ENCODE data around the gene EPHA3. TPM values are rescaled to one million over a fixed set of nuclear protein-coding genes. Genes with fewer than 3 reads are reported as not detected.

Gene EPHA3
- polyA plus RNA-seq, 2 of the 4 experiments (the other 2 are of a cell fraction): not detected

DNA sequence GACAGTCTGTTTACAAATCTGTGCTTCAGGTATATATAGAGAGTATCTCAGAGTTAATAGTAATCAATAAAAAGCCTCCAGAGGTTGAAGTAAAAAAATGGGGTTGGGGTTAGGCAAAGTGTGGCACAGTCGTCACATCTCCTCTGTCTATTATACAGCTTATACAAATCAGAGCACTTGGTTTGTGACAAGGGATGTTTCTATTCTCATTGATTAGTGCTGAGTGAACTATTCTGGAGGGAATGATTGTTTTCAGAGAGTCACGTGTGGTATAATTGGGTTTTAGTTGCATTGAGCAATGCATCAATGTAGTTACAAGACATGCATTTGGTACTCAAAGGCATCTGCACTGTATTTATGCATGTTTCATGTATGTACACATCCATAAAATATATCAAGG is 172.9 kb downstream of the EPHA3 start:
- ChIA-PET POLR2A (no interaction called here), CTCF (interaction anchor here (1.7 kb wide), 1 partner anchor 13 kb away, joined by 3 read pairs; no protein-coding TSS in a partner anchor)
- no peak for TF ChIP-seq FOSB (CRISPR knock-in tag; IDR thresholded peaks at IDR 0.05)
- no peak for TF ChIP-seq E2F6 (IDR thresholded peaks at IDR 0.05; ENCODE audit: borderline replicate concordance, low read depth)
- TF ChIP-seq ZSCAN20 (CRISPR knock-in tag; IDR thresholded peaks at IDR 0.05): no peak
- TF ChIP-seq, protein P1, sequence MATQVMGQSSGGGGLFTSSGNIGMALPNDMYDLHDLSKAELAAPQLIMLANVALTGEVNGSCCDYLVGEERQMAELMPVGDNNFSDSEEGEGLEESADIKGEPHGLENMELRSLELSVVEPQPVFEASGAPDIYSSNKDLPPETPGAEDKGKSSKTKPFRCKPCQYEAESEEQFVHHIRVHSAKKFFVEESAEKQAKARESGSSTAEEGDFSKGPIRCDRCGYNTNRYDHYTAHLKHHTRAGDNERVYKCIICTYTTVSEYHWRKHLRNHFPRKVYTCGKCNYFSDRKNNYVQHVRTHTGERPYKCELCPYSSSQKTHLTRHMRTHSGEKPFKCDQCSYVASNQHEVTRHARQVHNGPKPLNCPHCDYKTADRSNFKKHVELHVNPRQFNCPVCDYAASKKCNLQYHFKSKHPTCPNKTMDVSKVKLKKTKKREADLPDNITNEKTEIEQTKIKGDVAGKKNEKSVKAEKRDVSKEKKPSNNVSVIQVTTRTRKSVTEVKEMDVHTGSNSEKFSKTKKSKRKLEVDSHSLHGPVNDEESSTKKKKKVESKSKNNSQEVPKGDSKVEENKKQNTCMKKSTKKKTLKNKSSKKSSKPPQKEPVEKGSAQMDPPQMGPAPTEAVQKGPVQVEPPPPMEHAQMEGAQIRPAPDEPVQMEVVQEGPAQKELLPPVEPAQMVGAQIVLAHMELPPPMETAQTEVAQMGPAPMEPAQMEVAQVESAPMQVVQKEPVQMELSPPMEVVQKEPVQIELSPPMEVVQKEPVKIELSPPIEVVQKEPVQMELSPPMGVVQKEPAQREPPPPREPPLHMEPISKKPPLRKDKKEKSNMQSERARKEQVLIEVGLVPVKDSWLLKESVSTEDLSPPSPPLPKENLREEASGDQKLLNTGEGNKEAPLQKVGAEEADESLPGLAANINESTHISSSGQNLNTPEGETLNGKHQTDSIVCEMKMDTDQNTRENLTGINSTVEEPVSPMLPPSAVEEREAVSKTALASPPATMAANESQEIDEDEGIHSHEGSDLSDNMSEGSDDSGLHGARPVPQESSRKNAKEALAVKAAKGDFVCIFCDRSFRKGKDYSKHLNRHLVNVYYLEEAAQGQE (IDR thresholded peaks at IDR 0.05): no peak
- no peak for TF ChIP-seq HOXB5 (CRISPR knock-in tag; IDR thresholded peaks at IDR 0.05)
- WGBS (ENCODE audit: missing lambda C conversion rate): 8% methylated on average over 2 of the region's 2 CpGs
- Histone ChIP-seq H3K9me3 (no peaks in the 10 kb centered on the region), H3K27ac (no peak overlapping the region), H3K4me3 (no peak overlapping the region), H3K4me2 (no peak overlapping the region), H3K4me1 (no peaks in the 10 kb centered on the region)
- ATAC-seq (no peak), FAIRE-seq (no peak), DNase-seq (ENCODE audit: low read depth in 1 of 2, low spot score in 1 of 2) (no peak)

DNA sequence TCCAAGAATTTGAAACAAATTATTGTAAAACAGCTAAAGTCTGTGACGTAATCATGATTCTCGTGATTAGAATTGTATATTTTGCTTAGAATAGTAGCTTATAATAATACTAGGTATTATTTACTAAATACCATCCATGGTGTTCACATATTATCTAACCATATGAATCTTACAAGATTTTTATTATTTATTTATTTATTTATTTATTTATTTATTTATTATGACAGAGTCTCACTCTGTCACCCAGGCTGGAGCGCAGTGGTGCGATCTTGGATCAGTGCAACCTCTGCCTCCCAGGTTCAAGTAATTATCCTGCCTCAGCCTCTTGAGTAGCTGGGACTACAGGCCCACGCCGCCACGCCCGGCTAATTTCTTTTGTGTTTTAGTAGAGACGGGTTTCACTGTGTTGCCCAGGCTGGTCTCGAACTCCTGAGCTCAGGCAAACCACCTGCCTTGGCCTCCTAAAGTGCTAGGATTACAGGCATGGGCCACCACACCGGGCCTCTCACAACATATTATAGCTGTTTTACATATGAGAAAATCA is 173.5 kb downstream of the EPHA3 start:
- H3K4me1 ChIP-seq: no peaks in the 10 kb centered on the region
- no peak overlapping the region for H3K27ac ChIP-seq
- DNase-seq (ENCODE audit: low read depth in 1 of 2, low spot score in 1 of 2): no peak
- no peak overlapping the region for H3K4me2 ChIP-seq
- no peak for ATAC-seq
- H3K9me3 ChIP-seq: no peaks in the 10 kb centered on the region
- TF ChIP-seq ZC3H11A (IDR thresholded peaks at IDR 0.05): peak; percentile 30
- no peak for TF ChIP-seq SMC3 (IDR thresholded peaks at IDR 0.05)
- WGBS (ENCODE audit: missing lambda C conversion rate): 30% methylated on average over 10 of the region's 11 CpGs
- no peak overlapping the region for H3K4me3 ChIP-seq
- ChIA-PET CTCF (interaction anchor here (1.7 kb wide), 1 partner anchor 14 kb away, joined by 3 read pairs; no protein-coding TSS in a partner anchor), POLR2A (no interaction called here)
- no peak for FAIRE-seq

- H3K4me2 ChIP-seq: no peak overlapping the region
- no peaks in the 10 kb centered on the region for H3K9me3 ChIP-seq
- no peaks in the 10 kb centered on the region for H3K4me1 ChIP-seq
- CTCF ChIA-PET: no interaction called here
- TF ChIP-seq RFX5 (IDR thresholded peaks at IDR 0.05) (no peak), MAFK (IDR thresholded peaks at IDR 0.05; ENCODE audit: partially characterized antibody) (peak; percentile 20), EHF (CRISPR knock-in tag; IDR thresholded peaks at IDR 0.05) (no peak), HDAC2 (IDR thresholded peaks at IDR 0.05) (no peak)
- TF ChIP-seq, protein P2, sequence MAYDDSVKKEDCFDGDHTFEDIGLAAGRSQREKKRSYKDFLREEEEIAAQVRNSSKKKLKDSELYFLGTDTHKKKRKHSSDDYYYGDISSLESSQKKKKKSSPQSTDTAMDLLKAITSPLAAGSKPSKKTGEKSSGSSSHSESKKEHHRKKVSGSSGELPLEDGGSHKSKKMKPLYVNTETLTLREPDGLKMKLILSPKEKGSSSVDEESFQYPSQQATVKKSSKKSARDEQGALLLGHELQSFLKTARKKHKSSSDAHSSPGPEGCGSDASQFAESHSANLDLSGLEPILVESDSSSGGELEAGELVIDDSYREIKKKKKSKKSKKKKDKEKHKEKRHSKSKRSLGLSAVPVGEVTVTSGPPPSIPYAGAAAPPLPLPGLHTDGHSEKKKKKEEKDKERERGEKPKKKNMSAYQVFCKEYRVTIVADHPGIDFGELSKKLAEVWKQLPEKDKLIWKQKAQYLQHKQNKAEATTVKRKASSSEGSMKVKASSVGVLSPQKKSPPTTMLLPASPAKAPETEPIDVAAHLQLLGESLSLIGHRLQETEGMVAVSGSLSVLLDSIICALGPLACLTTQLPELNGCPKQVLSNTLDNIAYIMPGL (CRISPR knock-in tag; IDR thresholded peaks at IDR 0.05; ENCODE audit: borderline replicate concordance): no peak
- TF ChIP-seq, protein P3, sequence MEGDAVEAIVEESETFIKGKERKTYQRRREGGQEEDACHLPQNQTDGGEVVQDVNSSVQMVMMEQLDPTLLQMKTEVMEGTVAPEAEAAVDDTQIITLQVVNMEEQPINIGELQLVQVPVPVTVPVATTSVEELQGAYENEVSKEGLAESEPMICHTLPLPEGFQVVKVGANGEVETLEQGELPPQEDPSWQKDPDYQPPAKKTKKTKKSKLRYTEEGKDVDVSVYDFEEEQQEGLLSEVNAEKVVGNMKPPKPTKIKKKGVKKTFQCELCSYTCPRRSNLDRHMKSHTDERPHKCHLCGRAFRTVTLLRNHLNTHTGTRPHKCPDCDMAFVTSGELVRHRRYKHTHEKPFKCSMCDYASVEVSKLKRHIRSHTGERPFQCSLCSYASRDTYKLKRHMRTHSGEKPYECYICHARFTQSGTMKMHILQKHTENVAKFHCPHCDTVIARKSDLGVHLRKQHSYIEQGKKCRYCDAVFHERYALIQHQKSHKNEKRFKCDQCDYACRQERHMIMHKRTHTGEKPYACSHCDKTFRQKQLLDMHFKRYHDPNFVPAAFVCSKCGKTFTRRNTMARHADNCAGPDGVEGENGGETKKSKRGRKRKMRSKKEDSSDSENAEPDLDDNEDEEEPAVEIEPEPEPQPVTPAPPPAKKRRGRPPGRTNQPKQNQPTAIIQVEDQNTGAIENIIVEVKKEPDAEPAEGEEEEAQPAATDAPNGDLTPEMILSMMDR (IDR thresholded peaks at IDR 0.05): no peak
- 0% methylated on average over 1 of the region's 1 CpG for WGBS (ENCODE audit: missing lambda C conversion rate)
- DNase-seq (ENCODE audit: low read depth in 1 of 2, low spot score in 1 of 2) (no peak), ATAC-seq (no peak), FAIRE-seq (no peak)
- no peak overlapping the region for H3K4me3 ChIP-seq
- POLR2A ChIA-PET: no interaction called here
- no peak overlapping the region for H3K27ac ChIP-seq
These were observed 180.6 kb downstream of the EPHA3 start for GRCh38 chr3:89287902-89288508.

All from A549 (cell line).